Measurements from ENCODE around the gene PATL2.

PATL2 gene

GRCh38 chr15:44676676-44677075 lies 34.4 kb downstream of the PATL2 start:
- Mint-ChIP-seq H3K36me3 (peaks cover 8% of the 10 kb centered on the region), H3K9me3 (peaks cover 11% of the 10 kb centered on the region), H3K4me1 (peaks cover 89% of the 10 kb centered on the region), H3K27ac (peak overlapping the region; percentile 92), H3K27me3 (no peaks in the 10 kb centered on the region), H3K4me3 (peak overlapping the region; percentile 78)

DNA sequence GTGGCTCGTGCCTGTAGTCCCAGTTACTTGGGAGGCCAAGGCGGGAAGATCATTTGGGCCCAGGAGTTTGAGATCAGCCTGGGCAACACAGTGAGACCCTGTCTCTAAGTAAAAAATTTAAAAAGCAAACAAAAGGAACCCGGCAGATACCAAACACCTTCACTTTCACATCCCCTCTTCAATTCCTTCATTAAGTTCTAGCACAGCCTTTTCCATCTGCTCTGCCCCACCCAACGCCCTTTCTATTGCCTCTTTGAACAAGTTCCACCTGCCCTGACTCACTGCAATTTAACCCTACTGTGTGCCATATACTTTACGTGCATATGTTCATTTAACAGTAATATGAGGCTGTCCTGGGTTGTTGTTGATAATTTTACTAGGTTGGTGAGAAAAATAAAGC lies 35.2 kb downstream of the PATL2 start:
- H3K4me1 Mint-ChIP-seq: peaks cover 89% of the 10 kb centered on the region
- H3K4me3 Mint-ChIP-seq: peak overlapping the region; percentile 51
- H3K9me3 Mint-ChIP-seq: peaks cover 6% of the 10 kb centered on the region
- H3K27me3 Mint-ChIP-seq: no peaks in the 10 kb centered on the region
- H3K27ac Mint-ChIP-seq: peak overlapping the region; percentile 92
- peaks cover 3% of the 10 kb centered on the region for H3K36me3 Mint-ChIP-seq

DNA sequence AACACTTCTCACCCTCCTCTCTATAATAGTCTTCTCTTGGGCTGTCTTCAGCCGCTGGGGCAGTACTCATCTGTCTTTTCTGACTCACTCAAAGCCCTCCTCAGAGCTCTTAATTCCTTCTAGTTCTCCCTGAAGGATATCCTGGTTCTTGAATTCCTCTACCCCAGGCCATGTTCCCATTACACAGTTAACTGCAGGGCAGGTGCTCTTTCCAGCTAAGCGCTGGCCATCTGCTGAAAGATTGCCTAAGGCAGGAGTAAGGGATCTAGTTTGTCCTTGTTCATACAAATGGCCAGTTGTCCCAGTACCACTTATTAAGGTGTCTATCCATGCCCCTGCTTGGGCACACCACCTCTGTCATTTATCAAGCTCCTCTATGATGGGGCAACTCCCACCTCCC lies 37.5 kb downstream of the PATL2 start:
- no peaks in the 10 kb centered on the region for H3K36me3 Mint-ChIP-seq
- H3K9me3 Mint-ChIP-seq: no peaks in the 10 kb centered on the region
- peak overlapping the region; percentile 65 for H3K27ac Mint-ChIP-seq
- no peak overlapping the region for H3K4me3 Mint-ChIP-seq
- no peaks in the 10 kb centered on the region for H3K27me3 Mint-ChIP-seq
- H3K4me1 Mint-ChIP-seq: peaks cover 91% of the 10 kb centered on the region

GRCh38 chr15:44670087-44670950 lies 40.8 kb downstream of the PATL2 start:
- H3K4me1 Mint-ChIP-seq: peaks cover 89% of the 10 kb centered on the region
- H3K9me3 Mint-ChIP-seq: no peaks in the 10 kb centered on the region
- peaks cover 5% of the 10 kb centered on the region for H3K36me3 Mint-ChIP-seq
- peak overlapping the region; percentile 94 for H3K27ac Mint-ChIP-seq
- no peaks in the 10 kb centered on the region for H3K27me3 Mint-ChIP-seq
- H3K4me3 Mint-ChIP-seq: peak overlapping the region; percentile 39

- H3K9me3 Mint-ChIP-seq: no peaks in the 10 kb centered on the region
- H3K4me1 Mint-ChIP-seq: peaks cover 89% of the 10 kb centered on the region
- H3K27me3 Mint-ChIP-seq: no peaks in the 10 kb centered on the region
- H3K27ac Mint-ChIP-seq: peak overlapping the region; percentile 95
- peaks cover 5% of the 10 kb centered on the region for H3K36me3 Mint-ChIP-seq
- H3K4me3 Mint-ChIP-seq: no peak overlapping the region
These were observed 42.2 kb downstream of the PATL2 start for GRCh38 chr15:44668921-44669320.

- Mint-ChIP-seq H3K27me3 (no peaks in the 10 kb centered on the region), H3K9me3 (no peaks in the 10 kb centered on the region), H3K27ac (peak overlapping the region; percentile 98), H3K36me3 (peaks cover 5% of the 10 kb centered on the region), H3K4me1 (peaks cover 77% of the 10 kb centered on the region), H3K4me3 (peak overlapping the region; percentile 89)
These were observed 44.1 kb downstream of the PATL2 start for GRCh38 chr15:44667039-44667360.

- Mint-ChIP-seq H3K36me3 (peaks cover 6% of the 10 kb centered on the region), H3K4me3 (peak overlapping the region; percentile 89), H3K27ac (peak overlapping the region; percentile 98), H3K27me3 (no peaks in the 10 kb centered on the region), H3K9me3 (no peaks in the 10 kb centered on the region), H3K4me1 (peaks cover 76% of the 10 kb centered on the region)
These were observed 44.7 kb downstream of the PATL2 start for GRCh38 chr15:44666210-44667038.

GRCh38 chr15:44663410-44664308 lies 47.5 kb downstream of the PATL2 start, which contains the start of gene SPG11:
Gene SPG11 (minus strand): TSS chr15:44663662. CDS start chr15:44663647, 15 bp downstream.
- Mint-ChIP-seq H3K36me3 (peaks cover 15% of the 10 kb centered on the region), H3K4me3 (peak within 1 kb of the TSS; percentile 96), H3K27ac (peak within 1 kb of the TSS; percentile 95), H3K27me3 (no peaks in the 10 kb centered on the region), H3K4me1 (peaks cover 67% of the 10 kb centered on the region), H3K9me3 (no peaks in the 10 kb centered on the region)

DNA sequence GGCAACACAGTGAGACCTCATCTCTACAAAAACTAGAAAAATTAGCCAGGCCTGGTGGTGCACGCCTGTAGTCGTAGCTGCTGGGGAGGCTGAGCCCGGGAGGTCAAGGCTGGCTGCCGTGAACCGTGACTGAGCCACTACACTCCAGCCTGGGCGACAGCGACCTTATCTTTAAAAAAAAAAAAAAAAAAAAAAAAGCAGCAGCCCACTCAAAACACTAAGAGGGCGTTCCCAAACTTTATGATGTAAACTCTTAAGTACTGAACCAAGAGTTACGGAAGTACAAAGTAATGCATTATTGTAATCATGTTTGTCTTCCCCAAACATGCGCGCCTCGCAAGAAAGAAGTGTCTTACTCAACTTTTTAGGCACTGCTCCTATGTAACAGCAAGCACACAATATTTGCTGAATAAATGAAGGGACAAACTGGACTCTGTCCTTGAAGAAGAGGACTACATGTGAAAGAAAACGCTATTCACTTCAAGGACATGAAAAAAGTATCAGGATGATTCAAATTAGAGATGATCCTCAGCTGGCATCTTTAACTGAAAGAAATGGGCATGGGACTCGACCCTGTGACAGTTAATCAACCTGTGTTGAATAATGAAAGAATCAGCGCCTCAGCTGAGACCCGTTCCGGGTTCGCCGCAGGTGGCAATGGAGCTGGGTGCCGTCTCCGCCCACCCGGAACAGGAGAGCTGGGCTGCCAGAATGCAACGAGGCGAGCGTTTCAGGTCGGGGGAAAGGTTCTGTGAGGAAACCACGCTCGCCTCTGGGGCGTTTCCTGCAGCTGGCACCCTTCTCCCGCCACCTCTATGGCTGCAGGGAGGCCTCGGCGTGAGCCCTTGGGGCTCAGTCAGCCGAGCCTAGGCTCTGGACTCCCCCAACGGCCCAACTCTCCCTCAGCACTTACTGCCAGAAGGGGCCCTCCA lies 48.4 kb downstream of the PATL2 start:
- Mint-ChIP-seq H3K27me3 (no peaks in the 10 kb centered on the region), H3K4me1 (peaks cover 59% of the 10 kb centered on the region), H3K36me3 (peaks cover 10% of the 10 kb centered on the region), H3K9me3 (no peaks in the 10 kb centered on the region), H3K4me3 (peak overlapping the region; percentile 96), H3K27ac (peak overlapping the region; percentile 95)

DNA sequence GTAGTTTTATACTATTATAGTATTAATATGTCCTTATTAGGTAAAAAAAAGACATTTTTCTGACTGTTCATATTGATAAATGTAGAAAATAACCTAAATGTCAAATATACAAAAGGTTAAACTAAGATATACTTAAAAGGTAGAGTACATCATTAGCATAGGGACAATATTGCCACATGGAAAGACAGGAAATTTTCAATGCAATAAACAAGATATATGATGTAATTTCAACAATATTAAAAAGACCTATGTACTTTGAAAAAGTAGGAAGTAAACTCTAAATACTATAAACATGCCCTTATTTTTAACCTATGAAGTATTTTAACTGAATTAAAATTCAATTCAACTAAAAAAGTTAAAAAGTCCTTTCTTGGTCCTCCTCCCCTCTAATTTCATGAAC lies 49.5 kb downstream of the PATL2 start:
- Mint-ChIP-seq H3K9me3 (no peaks in the 10 kb centered on the region), H3K27me3 (no peaks in the 10 kb centered on the region), H3K27ac (peak overlapping the region; percentile 93), H3K36me3 (peaks cover 14% of the 10 kb centered on the region), H3K4me1 (peaks cover 55% of the 10 kb centered on the region), H3K4me3 (peak overlapping the region; percentile 96)

DNA sequence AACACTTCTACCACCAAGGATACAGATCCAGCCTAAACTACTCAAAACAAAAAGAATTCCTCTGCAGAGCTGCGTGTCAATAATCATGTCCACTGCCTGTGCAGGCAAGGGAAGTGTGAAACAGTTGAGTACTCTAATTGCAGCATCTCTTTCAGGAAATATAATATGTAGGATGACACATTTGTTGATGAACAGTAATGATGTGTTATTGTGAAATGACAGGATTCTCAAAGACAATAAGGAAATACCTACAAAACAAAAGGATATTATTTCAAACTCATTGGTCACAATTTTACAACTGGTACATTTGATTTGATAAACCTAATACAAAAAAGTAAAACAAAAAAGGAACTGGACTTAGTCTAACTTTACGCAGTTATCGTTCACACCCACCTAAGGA lies 52.1 kb downstream of the PATL2 start:
- peaks cover 22% of the 10 kb centered on the region for H3K36me3 Mint-ChIP-seq
- H3K27ac Mint-ChIP-seq: no peak overlapping the region
- H3K27me3 Mint-ChIP-seq: no peaks in the 10 kb centered on the region
- no peak overlapping the region for H3K4me3 Mint-ChIP-seq
- H3K4me1 Mint-ChIP-seq: peaks cover 46% of the 10 kb centered on the region
- no peaks in the 10 kb centered on the region for H3K9me3 Mint-ChIP-seq

DNA sequence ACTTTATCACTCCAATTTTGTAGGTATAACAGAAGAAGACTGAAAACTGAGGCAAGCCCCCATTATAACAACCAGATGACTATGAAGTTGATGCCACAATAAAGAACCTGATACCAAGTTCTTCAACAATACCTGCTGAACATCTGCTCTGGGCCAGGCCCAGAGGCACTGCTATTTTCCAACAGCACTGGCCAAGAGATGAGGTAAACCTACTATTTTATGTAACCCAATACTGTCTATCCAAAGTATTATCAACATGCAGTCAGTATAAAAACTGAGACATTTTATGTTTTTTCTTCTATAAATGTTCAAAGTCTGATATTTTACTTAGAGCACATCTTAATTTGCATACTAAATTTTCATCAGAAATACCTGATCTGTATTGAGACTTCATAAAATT lies 53.7 kb downstream of the PATL2 start:
- peaks cover 51% of the 10 kb centered on the region for H3K4me1 Mint-ChIP-seq
- no peak overlapping the region for H3K4me3 Mint-ChIP-seq
- no peaks in the 10 kb centered on the region for H3K27me3 Mint-ChIP-seq
- no peaks in the 10 kb centered on the region for H3K9me3 Mint-ChIP-seq
- no peak overlapping the region for H3K27ac Mint-ChIP-seq
- H3K36me3 Mint-ChIP-seq: peaks cover 24% of the 10 kb centered on the region

- H3K4me3 Mint-ChIP-seq: no peak overlapping the region
- H3K27me3 Mint-ChIP-seq: no peaks in the 10 kb centered on the region
- H3K36me3 Mint-ChIP-seq: peaks cover 24% of the 10 kb centered on the region
- H3K27ac Mint-ChIP-seq: no peak overlapping the region
- no peaks in the 10 kb centered on the region for H3K9me3 Mint-ChIP-seq
- peaks cover 53% of the 10 kb centered on the region for H3K4me1 Mint-ChIP-seq
These were observed 54.2 kb downstream of the PATL2 start for GRCh38 chr15:44656913-44657312.

DNA sequence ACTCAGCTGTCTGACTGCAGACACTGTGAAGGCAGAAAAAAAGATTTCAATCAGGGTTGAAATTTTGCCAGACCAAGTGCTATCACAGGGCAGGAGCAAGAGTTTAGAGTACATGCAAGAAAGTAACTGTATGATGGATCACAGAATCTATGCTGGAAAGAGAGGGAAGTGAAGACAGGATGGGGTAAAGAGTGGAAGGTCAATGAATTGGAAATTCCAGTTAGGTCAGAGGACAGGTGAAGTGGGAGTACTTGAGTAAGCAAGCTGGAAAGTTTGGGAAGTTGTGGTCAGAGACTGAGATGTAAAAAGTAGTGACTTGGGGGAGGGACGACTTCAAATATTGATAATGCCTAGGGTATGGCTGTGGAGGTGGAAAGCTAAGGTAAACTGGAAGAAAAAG lies 54.8 kb downstream of the PATL2 start:
- no peaks in the 10 kb centered on the region for H3K9me3 Mint-ChIP-seq
- no peak overlapping the region for H3K4me3 Mint-ChIP-seq
- peak overlapping the region; percentile 1 for H3K27ac Mint-ChIP-seq
- H3K36me3 Mint-ChIP-seq: peaks cover 23% of the 10 kb centered on the region
- H3K4me1 Mint-ChIP-seq: peaks cover 55% of the 10 kb centered on the region
- no peaks in the 10 kb centered on the region for H3K27me3 Mint-ChIP-seq
